HepG2 (cell line): ENCODE measurements around the gene THUMPD1. TPM values are rescaled to one million over a fixed set of nuclear protein-coding genes. Genes with fewer than 3 reads are reported as not detected.

ENCODE experiments used
- ARID5B ChIP-seq: IDR thresholded peaks from 2 replicates; pipeline ENCODE4 v1.4.0; 2020; ENCODE audit warnings: mild to moderate bottlenecking, missing genetic modification reagents
- ATF2 ChIP-seq: sonication (generic); formaldehyde crosslinking; IDR thresholded peaks from 2 replicates; pipeline ENCODE4 v1.4.0; 2020; ENCODE audit warnings: missing genetic modification reagents
- ATF5 ChIP-seq: sonication (generic); formaldehyde crosslinking; IDR thresholded peaks from 2 replicates; pipeline ENCODE4 v1.4.0; 2020; ENCODE audit warnings: mild to moderate bottlenecking, low read depth, missing genetic modification reagents
- GMEB2 ChIP-seq: IDR thresholded peaks from 2 replicates; pipeline ENCODE4 v1.6.1; 2016; ENCODE audit warnings: missing biosample characterization, missing genetic modification reagents, low read depth
- HNRNPL ChIP-seq: fragments of 200-400 bp; formaldehyde crosslinking; IDR thresholded peaks from 2 replicates; pipeline ENCODE4 v1.6.1; 2017; ENCODE audit warnings: mild to moderate bottlenecking, low read depth, low read length
- JUND ChIP-seq: sonication (generic); formaldehyde crosslinking; IDR thresholded peaks from 2 replicates; pipeline ENCODE4 v1.8.0; 2022; ENCODE audit warnings: mild to moderate bottlenecking, missing genetic modification reagents
- KDM3A ChIP-seq: IDR thresholded peaks from 2 replicates; pipeline ENCODE4 v1.6.1; 2018; ENCODE audit warnings: low read depth, missing compliant biosample characterization
- MIER3 ChIP-seq: IDR thresholded peaks from 2 replicates; pipeline ENCODE4 v1.6.1; 2016; ENCODE audit warnings: missing compliant biosample characterization, borderline replicate concordance
- PRDM15 ChIP-seq: sonication (generic); formaldehyde crosslinking; IDR thresholded peaks from 2 replicates; pipeline ENCODE4 v1.4.0; 2020; ENCODE audit warnings: missing genetic modification reagents
- TCF7 ChIP-seq: sonication (generic); IDR thresholded peaks from 2 replicates; pipeline ENCODE4 v1.6.1; 2016; ENCODE audit warnings: antibody characterized with exemption, low read depth
- XBP1 ChIP-seq: sonication (generic); formaldehyde crosslinking; IDR thresholded peaks from 2 replicates; pipeline ENCODE4 v1.5.0; 2020; ENCODE audit warnings: missing genetic modification reagents
- ZNF180 ChIP-seq: sonication (generic); formaldehyde crosslinking; IDR thresholded peaks from 2 replicates; pipeline ENCODE4 v1.4.0; 2020; ENCODE audit warnings: low read depth, missing genetic modification reagents, borderline replicate concordance
- ZNF20 ChIP-seq: sonication (generic); formaldehyde crosslinking; IDR thresholded peaks from 2 replicates; pipeline ENCODE4 v1.4.0; 2020; ENCODE audit warnings: mild to moderate bottlenecking, moderate library complexity, missing genetic modification reagents
- ZNF557 ChIP-seq: sonication (generic); formaldehyde crosslinking; IDR thresholded peaks from 2 replicates; pipeline ENCODE4 v1.4.0; 2020; ENCODE audit warnings: missing genetic modification reagents
- ZNF678 ChIP-seq: sonication (generic); formaldehyde crosslinking; IDR thresholded peaks from 2 replicates; pipeline ENCODE4 v1.4.0; 2020; ENCODE audit warnings: mild to moderate bottlenecking, missing genetic modification reagents
- ZNF747 ChIP-seq: sonication (generic); formaldehyde crosslinking; IDR thresholded peaks from 2 replicates; pipeline ENCODE4 v1.8.1; 2023; ENCODE audit warnings: missing genetic modification reagents, mild to moderate bottlenecking, borderline replicate concordance
- ZNF775 ChIP-seq: sonication (generic); formaldehyde crosslinking; IDR thresholded peaks from 2 replicates; pipeline ENCODE4 v1.4.0; 2020; ENCODE audit warnings: missing genetic modification reagents, mild to moderate bottlenecking, moderate library complexity, borderline replicate concordance
- ZNF792 ChIP-seq: IDR thresholded peaks from 2 replicates; pipeline ENCODE4 v1.6.1; 2016
- ZSCAN22 ChIP-seq: sonication (generic); formaldehyde crosslinking; IDR thresholded peaks from 2 replicates; pipeline ENCODE4 v1.4.0; 2020; ENCODE audit warnings: mild to moderate bottlenecking, missing genetic modification reagents
- polyA plus RNA-seq, 8 experiments: library from polyadenylated mRNA; depleted of rRNA in 3 of 8; stranded (reverse) in 7 of 8; unstranded in 1 of 8; fragments of >200 nt; fragmentation: Illumina TruSeq in 4 of 8; extraction: Trizol in 4 of 8; gene quantifications; 2 replicates each; pipeline versions ENCODE4 v1.2.1 to v1.2.3, GENCODE V29; 2011 to 2016; ENCODE audit warnings: low read depth in 4 of 8, missing spikeins in 1 of 8, mixed read lengths in 1 of 8; ENCODE audit not compliant: insufficient read depth in 1 of 8
- total RNA-seq, 5 experiments: library from RNA; depleted of rRNA; stranded (reverse); fragments of >200 nt; fragmentation: Illumina TruSeq; extraction: Trizol; gene quantifications; 2 replicates each; pipeline ENCODE4 v1.2.3, GENCODE V29; 2016; ENCODE audit warnings: low read depth in 1 of 5

THUMPD1 gene
- total and polyA plus RNA-seq, 2 of the 13 experiments (the other 11 are each of a cell fraction or from before 2014, with no cell fraction given) = 22.7 to 69.1 TPM

GRCh38 chr16:20740901-20741521, 607 bp downstream of the THUMPD1 start (continued):
- TF ChIP-seq ZNF180 (no peak), ZNF20 (CRISPR knock-in tag) (no peak), ARID5B (CRISPR knock-in tag) (no peak), ZNF775 (CRISPR knock-in tag) (no peak), PRDM15 (peak; percentile 53; the same call in 1 of the 2 replicates), MIER3 (CRISPR knock-in tag) (no peak), ZNF747 (no peak), GMEB2 (no peak), JUND (CRISPR knock-in tag) (no peak), TCF7 (no peak), KDM3A (no peak), ZNF792 (CRISPR knock-in tag) (no peak), ZNF678 (CRISPR knock-in tag) (no peak), HNRNPL (no peak), XBP1 (CRISPR knock-in tag) (no peak), ATF5 (CRISPR knock-in tag) (peak; percentile 26; the same call in 1 of the 2 replicates), ATF2 (CRISPR knock-in tag) (no peak), ZNF557 (CRISPR knock-in tag) (peak; percentile 78; the same call in 1 of the 2 replicates), ZSCAN22 (CRISPR knock-in tag) (no peak)
